Islet of Langerhans (tissue), 1 donor: ENCODE data around the gene PALD1.

Experiments used
- FAIRE-seq: peaks from one replicate; lab custom pipeline; 2011; peaks lifted over from hg19 to GRCh38; lab: Jason Lieb, UNC

Gene PALD1

GRCh38 chr10:70507966-70508365, 29.4 kb downstream of the PALD1 start:
- no peak for FAIRE-seq

DNA sequence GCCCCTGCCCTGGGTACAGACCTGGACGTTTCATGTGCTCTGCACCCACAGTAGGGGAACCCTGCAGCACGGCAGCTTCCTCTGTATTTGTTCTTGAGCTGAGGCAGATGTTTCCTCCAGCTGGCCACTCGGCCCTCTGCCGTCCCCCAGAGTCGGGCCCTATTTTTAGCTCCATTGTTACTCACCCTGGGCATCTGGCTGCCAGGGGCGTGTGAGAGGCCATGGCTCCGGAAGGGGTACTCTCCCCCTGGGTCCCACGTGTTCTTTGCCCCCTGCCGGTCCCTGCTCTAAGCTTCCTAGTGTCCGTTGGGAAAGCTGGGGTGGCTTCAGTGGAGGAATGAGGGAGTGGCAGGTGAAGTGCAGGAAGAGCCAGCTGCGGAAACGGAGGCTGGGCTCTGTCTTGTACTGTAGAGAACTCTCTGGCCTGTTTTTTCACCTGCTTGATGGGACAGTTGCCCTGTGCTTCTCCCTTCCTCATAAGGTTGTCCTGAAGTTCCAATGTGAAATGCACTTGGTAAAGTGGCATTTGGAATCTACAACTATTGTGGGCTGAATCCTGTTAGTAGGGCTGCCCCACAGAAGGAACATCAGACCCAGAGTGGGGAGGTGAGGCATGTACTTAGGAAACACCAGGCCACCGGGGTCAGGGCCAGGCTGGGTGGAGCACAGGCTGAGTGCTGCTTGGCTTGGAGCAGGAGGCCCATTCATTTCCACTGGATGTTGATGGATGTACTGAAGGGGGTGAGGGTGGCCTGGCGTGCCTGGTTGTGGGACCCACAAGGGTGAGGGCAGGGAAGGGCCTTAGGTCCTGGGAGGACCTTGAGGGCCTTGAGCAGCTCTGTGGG, 30.6 kb downstream of the PALD1 start:
- FAIRE-seq = no peak

GRCh38 chr10:70509757-70510147, 31.2 kb downstream of the PALD1 start:
- FAIRE-seq = no peak

DNA sequence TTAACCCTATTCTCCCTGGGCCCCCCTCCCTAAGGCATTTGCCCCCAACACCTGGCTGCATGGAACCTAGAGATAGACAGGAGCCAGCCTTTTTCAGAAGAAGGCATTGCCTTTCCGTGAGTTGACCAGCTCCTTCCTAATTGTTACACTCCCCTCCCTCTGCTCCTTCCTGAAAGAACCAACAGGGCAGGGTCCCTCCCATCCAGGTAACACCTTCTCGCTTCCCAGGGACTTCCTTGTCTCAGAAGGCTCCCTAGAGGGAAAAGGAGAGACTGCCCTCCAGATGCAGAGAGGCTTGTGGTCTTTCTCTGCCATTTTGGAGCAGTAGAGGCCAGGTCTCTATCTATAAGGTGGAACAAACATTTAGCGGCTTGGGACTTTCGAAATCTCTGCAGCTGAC, 31.9 kb downstream of the PALD1 start:
- no peak for FAIRE-seq

DNA sequence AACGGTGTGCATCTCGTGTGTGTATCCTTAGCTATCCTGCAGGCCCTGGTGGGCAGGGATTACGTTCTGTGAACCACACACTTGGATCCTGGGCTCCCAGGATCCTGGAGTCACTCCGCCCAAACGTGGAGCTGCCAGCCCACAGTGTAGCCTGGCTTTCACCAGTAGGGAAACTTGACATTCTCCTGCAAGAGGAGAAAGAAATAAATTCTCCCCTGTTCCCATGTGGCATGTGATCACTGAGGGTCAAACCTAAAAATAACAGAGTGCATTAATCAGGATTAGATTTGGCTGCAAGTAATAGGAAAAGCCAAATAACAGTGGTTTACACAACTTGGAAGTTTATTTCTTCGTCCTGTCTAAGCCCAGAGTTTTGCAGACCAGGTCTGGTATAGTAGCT, 32.3 kb downstream of the PALD1 start:
- no peak for FAIRE-seq

DNA sequence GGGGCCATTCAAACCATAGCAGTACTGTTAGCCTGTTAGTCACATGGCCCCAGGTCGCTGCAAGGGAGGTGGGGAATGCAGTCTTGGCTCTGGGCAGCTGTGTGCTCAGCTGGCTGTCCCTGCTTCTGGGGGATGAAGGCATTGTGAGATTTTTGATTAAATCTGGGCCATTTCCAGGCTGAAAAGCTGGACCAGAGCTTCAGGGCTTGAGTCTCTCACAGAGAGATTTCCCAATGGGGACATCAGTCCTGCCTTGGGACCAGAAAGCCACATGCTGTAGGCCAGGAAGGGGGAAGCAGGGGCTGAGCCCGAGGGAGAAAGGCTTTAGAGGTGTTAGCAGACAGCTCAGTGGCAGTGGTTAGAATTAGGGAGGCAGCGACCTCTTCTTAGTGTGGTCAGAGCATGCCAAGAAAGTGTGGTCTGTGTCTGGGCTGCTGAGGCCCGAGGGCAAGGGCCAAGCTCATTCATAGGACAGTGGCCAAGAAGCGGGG, 33.6 kb downstream of the PALD1 start:
- no peak for FAIRE-seq

DNA sequence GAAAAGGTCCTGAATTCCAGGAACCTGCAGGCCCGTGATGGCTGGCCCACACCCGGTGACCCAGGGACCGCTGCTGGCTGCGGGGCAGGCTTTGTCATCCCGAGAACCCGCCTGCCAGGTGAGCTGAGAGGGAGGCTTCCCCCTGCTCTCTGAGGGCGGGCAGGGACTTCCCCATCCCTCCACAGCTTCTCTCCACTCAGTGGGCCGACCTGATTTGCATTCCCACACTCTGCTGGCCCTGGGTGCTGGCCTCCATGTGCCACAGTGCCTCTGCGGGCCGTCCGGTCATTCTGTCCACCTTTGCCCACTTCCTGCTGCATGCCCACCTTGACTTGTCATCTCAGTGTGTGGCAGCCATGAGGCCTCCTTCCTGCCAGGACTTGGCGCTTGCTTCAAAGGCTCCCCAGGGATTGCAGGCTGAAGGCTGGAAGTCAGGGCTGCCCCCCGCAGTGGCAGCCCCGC, 35.3 kb downstream of the PALD1 start:
- no peak for FAIRE-seq

GRCh38 chr10:70514591-70514990, 36.0 kb downstream of the PALD1 start:
- FAIRE-seq = no peak

- no peak for FAIRE-seq
These were observed 36.6 kb downstream of the PALD1 start for GRCh38 chr10:70515035-70515667.

GRCh38 chr10:70518695-70519094, 40.1 kb downstream of the PALD1 start:
- FAIRE-seq = no peak

- no peak for FAIRE-seq
These were observed 44.5 kb downstream of the PALD1 start for GRCh38 chr10:70523057-70523456.

GRCh38 chr10:70523549-70523948, 45.0 kb downstream of the PALD1 start:
- FAIRE-seq = no peak

- no peak for FAIRE-seq
These were observed 49.7 kb downstream of the PALD1 start for GRCh38 chr10:70528314-70528713.

- FAIRE-seq = no peak
These were observed 50.3 kb downstream of the PALD1 start for GRCh38 chr10:70528741-70529362.

GRCh38 chr10:70529848-70530247, 51.3 kb downstream of the PALD1 start:
- no peak for FAIRE-seq

DNA sequence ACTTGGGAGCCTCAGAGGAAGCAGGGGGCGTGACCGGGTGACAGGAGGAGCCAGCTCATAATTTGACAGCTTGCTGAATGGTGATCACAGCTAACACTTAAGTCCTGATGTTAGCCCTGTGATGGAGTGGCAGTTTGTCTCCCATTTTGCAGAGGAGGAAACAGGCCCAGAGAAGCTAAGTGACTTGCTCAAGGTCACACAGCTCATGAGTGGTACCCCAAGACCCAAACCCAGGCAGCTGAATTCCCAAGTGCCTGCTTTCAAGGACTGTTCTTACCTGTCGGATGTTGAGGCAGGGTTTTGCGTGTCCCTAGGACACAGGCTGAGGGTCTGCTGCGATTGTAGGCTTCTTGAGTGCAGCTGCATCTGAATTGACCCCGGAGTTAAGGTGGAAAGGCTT, 51.7 kb downstream of the PALD1 start:
- FAIRE-seq = no peak

DNA sequence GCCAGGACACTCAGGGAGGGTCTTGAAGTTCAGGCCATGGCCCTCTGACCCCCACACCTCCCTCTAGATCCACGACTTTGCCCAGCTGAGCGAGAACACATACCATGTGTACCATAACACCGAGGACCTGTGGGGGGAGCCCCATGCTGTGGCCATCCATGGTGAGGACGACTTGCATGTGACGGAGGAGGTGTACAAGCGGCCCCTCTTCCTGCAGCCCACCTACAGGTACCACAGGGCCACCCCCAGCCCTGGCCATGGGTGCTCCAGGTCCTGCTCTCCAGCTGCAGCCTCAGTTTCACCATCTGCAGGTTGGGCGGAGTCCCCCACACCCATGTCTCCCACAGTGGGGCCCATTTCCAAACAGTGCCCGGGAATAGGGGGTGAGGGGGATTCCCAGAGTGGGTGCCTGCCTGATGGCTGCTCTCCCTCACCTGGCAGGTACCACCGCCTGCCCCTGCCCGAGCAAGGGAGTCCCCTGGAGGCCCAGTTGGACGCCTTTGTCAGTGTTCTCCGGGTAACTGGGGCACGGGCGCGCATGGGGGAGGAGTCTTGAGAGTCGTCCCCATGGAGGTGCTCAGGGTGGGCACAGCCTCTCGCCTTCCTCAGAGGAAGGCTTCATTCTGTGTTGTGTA, 54.1 kb downstream of the PALD1 start:
- no peak for FAIRE-seq

GRCh38 chr10:70533189-70533558, 54.6 kb downstream of the PALD1 start:
- FAIRE-seq = no peak

DNA sequence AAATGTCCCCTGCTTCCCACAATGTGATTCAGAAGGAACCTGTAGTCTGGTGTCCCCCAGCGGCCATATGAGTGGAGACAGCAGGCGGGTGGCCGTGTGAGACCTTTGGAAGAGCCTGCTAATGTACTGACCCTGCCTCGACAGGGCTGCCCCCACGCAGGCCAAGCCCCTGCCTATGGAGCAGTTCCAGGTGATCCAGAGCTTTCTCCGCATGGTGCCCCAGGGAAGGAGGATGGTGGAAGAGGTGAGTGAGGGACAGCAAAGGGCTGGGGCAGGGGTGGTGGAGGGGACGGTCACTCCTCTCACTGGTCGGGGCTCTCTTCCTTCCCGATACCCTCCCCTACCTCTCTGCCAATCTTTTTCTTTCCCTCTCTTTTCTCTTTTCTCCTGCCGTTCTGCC, 55.7 kb downstream of the PALD1 start:
- no peak for FAIRE-seq

DNA sequence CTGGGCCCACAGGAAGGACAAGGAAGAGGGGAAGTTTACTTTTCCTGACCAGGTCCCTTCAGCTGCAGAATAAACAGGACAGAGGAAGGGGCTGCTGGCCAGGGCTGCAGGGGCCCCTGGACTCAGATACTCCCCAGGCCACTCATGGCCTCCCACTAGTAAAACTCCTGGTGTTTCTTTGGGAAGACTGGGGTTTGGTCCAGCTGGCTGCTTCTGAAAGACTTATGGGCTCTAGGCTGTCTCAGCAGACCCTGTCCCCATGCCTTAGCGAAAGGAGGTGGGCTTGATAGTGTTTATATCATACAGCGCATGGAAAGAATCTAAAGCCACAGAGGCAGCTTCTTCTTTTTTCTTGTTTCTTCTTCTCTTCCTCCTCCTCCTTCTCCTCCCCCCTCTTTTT, 56.4 kb downstream of the PALD1 start:
- no peak for FAIRE-seq

- no peak for FAIRE-seq
These were observed 56.9 kb downstream of the PALD1 start for GRCh38 chr10:70535451-70535850.

DNA sequence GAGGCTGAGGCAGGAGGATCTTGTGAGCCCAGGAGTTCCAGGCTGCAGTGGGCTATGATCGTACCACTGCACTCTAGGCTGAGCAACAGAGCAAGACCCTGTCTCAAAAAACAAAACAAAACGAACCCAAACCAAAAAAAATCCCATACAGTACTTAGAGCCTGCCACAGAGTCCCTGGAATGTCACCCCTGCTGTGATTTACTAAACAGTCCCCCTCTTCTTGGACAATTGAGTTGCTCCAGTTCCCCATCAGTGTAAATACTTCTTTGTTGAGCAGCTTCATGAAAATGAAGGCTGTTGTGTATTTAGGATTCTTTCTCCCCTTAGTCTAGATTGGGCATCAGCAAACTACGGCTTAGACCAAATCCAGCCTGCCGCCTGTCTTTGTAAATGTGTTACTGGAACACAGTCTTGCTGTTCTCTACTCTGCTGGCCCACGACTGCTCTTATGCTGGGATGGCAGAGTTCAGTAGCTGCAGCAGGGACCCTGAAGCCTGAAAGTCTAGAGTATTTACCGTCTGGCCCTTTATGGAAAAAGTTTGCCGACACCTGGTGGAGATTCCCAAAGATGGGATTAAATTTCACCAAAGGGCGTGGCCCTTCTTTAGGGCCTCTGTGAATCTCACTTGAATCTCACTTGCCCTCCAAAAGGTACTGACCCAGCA, 57.8 kb downstream of the PALD1 start:
- FAIRE-seq = no peak
